ENCODE results near the gene ENPEP.
A peak's percentile ranks its signal among the peaks of the same experiment; 100 is the strongest.

ENPEP gene

DNA sequence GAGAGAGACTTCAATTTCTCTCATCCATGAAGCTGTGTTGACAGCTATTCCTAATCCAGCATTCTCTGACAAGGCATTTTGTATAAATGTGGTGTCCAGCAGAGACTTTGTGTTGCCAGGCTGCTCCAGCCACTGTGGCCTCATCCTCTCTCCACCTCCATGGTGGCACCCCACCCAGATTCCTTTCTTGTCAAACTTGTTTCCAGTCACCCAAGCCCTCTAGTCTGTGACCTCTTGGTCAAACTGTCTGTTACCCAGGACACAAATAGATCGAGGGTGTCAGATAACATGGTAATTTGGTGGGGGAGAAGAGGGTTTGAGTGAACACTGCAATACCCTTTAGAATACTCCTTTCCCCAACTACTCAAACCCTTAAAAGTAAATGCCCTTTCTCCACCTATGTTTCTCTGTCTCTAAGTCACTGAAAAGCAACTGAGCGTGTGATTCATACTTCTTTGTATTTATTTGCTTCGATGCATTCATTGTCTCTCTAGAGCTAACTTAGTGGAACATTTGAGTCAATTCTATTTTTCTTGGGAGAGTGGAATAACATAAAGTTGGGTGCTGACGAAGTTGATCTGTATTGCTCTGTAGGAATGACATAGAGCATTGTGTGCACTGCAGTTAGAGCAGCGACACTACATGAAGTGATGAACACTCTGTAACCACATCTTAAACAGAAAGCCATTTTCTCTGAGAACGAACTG, 133.2 kb downstream of the ENPEP start:
- Histone ChIP-seq H3K27ac (ENCODE audit: low read depth, low read length) (no peak overlapping the region), H3K27me3 (ENCODE audit: control insufficient read depth, insufficient read depth, low read length) (peaks cover 46% of the 10 kb centered on the region), H3K9ac (ENCODE audit: low read depth, low read length) (no peak overlapping the region), H3K4me3 (ENCODE audit: low read depth, low read length) (no peak overlapping the region), H3K36me3 (ENCODE audit: control insufficient read depth, insufficient read depth, low read length) (no peaks in the 10 kb centered on the region), H3K4me1 (ENCODE audit: control insufficient read depth, insufficient read depth, low read length) (peaks cover 26% of the 10 kb centered on the region), H3K9me3 (ENCODE audit: control insufficient read depth, insufficient read depth, low read length) (no peaks in the 10 kb centered on the region)

DNA sequence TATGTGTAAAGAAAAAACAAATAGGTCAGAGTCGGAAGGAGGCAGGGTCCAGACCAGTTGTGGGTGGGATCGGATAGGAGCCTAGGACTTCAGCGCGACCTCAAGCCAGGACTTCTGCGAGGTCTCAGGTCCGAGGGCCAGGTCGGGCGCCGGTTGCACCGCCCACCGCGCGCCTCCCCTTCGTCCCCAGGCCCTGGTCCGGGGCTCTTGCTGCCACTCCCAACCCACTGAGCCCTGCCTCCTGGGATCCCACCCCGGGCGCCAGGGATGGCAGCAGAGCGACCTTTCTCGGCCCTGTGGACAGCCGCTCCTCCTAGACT, 134.6 kb downstream of the ENPEP start:
- H3K4me3 ChIP-seq (ENCODE audit: low read depth, low read length) = no peak overlapping the region
- no peaks in the 10 kb centered on the region for H3K36me3 ChIP-seq (ENCODE audit: control insufficient read depth, insufficient read depth, low read length)
- peaks cover 60% of the 10 kb centered on the region for H3K27me3 ChIP-seq (ENCODE audit: control insufficient read depth, insufficient read depth, low read length)
- peaks cover 31% of the 10 kb centered on the region for H3K4me1 ChIP-seq (ENCODE audit: control insufficient read depth, insufficient read depth, low read length)
- no peak overlapping the region for H3K27ac ChIP-seq (ENCODE audit: low read depth, low read length)
- H3K9me3 ChIP-seq (ENCODE audit: control insufficient read depth, insufficient read depth, low read length) = no peaks in the 10 kb centered on the region
- no peak overlapping the region for H3K9ac ChIP-seq (ENCODE audit: low read depth, low read length)

GRCh38 chr4:110610940-110611831, 135.2 kb downstream of the ENPEP start:
- no peak overlapping the region for H3K27ac ChIP-seq (ENCODE audit: low read depth, low read length)
- no peak overlapping the region for H3K4me3 ChIP-seq (ENCODE audit: low read depth, low read length)
- no peaks in the 10 kb centered on the region for H3K36me3 ChIP-seq (ENCODE audit: control insufficient read depth, insufficient read depth, low read length)
- peaks cover 35% of the 10 kb centered on the region for H3K4me1 ChIP-seq (ENCODE audit: control insufficient read depth, insufficient read depth, low read length)
- H3K27me3 ChIP-seq (ENCODE audit: control insufficient read depth, insufficient read depth, low read length) = peaks cover 66% of the 10 kb centered on the region
- no peaks in the 10 kb centered on the region for H3K9me3 ChIP-seq (ENCODE audit: control insufficient read depth, insufficient read depth, low read length)
- no peak overlapping the region for H3K9ac ChIP-seq (ENCODE audit: low read depth, low read length)

GRCh38 chr4:110611968-110612447, 136.1 kb downstream of the ENPEP start:
- H3K9me3 ChIP-seq (ENCODE audit: control insufficient read depth, insufficient read depth, low read length) = no peaks in the 10 kb centered on the region
- no peaks in the 10 kb centered on the region for H3K36me3 ChIP-seq (ENCODE audit: control insufficient read depth, insufficient read depth, low read length)
- H3K9ac ChIP-seq (ENCODE audit: low read depth, low read length) = no peak overlapping the region
- H3K27me3 ChIP-seq (ENCODE audit: control insufficient read depth, insufficient read depth, low read length) = peaks cover 74% of the 10 kb centered on the region
- peaks cover 43% of the 10 kb centered on the region for H3K4me1 ChIP-seq (ENCODE audit: control insufficient read depth, insufficient read depth, low read length)
- H3K27ac ChIP-seq (ENCODE audit: low read depth, low read length) = no peak overlapping the region
- no peak overlapping the region for H3K4me3 ChIP-seq (ENCODE audit: low read depth, low read length)

- Histone ChIP-seq H3K4me3 (ENCODE audit: low read depth, low read length) (no peak overlapping the region; the same call in 1 of the 2 replicates), H3K27me3 (ENCODE audit: control insufficient read depth, insufficient read depth, low read length) (peaks cover 81% of the 10 kb centered on the region), H3K36me3 (ENCODE audit: control insufficient read depth, insufficient read depth, low read length) (no peaks in the 10 kb centered on the region), H3K9me3 (ENCODE audit: control insufficient read depth, insufficient read depth, low read length) (no peaks in the 10 kb centered on the region), H3K4me1 (ENCODE audit: control insufficient read depth, insufficient read depth, low read length) (peaks cover 49% of the 10 kb centered on the region), H3K9ac (ENCODE audit: low read depth, low read length) (no peak overlapping the region), H3K27ac (ENCODE audit: low read depth, low read length) (no peak overlapping the region)
Measured at GRCh38 chr4:110612631-110613269, 136.8 kb downstream of the ENPEP start.

DNA sequence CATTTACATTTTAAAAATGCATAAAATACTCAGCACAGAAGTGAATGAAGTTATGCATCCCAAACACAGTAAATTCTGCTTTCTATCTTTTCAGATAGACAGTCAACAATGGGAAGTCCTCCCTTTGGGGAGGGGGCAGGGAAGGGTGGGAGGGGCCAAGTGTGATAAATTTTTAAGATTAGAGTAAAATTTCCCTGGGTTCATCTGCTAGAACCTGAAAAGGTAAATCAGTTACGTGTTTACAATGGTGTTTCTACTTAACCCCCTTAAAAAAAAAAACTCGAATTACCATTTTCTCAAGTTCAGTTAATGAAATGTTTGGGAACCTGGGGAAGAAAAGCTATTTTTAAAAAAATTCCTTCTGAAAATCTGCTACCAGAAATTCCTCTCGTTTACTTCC, 137.8 kb downstream of the ENPEP start:
- Histone ChIP-seq H3K27ac (ENCODE audit: low read depth, low read length) (peak overlapping the region; percentile 93), H3K27me3 (ENCODE audit: control insufficient read depth, insufficient read depth, low read length) (peaks cover 91% of the 10 kb centered on the region), H3K4me3 (ENCODE audit: low read depth, low read length) (peak overlapping the region; percentile 66), H3K4me1 (ENCODE audit: control insufficient read depth, insufficient read depth, low read length) (peaks cover 53% of the 10 kb centered on the region), H3K9ac (ENCODE audit: low read depth, low read length) (peak overlapping the region; percentile 62; the same call in 1 of the 2 replicates), H3K9me3 (ENCODE audit: control insufficient read depth, insufficient read depth, low read length) (no peaks in the 10 kb centered on the region), H3K36me3 (ENCODE audit: control insufficient read depth, insufficient read depth, low read length) (no peaks in the 10 kb centered on the region)

DNA sequence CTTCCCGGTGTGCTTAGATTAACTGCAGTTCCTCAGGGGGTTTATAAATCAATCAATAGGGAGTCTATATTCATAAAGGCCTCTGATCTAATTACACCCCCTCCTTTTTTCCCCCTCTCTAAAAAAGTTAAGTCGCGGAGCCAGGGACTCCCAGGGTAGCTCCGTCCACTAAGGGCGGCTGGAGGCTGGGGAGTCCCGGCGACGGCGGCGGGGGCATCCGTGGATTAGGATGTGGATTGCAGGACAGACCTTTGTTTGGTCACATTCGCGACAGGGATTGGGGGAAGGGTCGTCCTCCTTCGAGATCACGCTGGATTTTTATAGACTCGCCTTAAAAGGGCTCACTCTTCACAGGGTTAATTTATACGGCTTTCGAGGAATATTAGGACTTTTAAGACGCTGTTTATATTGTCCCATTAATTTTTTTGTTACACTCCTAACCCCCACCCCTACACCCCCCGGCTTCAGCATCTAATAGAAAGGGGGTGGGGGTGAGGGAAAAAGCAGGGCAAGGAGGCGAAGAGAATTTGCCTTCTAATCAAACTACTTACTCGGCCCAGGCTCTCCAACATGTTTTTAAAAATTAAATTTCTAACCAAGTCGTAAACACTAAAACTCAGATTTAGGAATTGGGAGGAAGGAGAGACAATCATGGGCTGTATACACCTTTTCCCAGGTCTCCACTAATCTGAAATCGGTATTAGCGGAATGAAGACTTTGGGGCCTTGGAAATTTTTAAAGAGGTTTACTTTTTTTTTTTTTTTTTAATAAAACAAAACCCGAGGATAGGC, 138.4 kb downstream of the ENPEP start:
- no peaks in the 10 kb centered on the region for H3K36me3 ChIP-seq (ENCODE audit: control insufficient read depth, insufficient read depth, low read length)
- peak overlapping the region; percentile 66 for H3K4me3 ChIP-seq (ENCODE audit: low read depth, low read length)
- peak overlapping the region; percentile 62 for H3K9ac ChIP-seq (ENCODE audit: low read depth, low read length)
- no peaks in the 10 kb centered on the region for H3K9me3 ChIP-seq (ENCODE audit: control insufficient read depth, insufficient read depth, low read length)
- peaks cover 95% of the 10 kb centered on the region for H3K27me3 ChIP-seq (ENCODE audit: control insufficient read depth, insufficient read depth, low read length)
- peaks cover 52% of the 10 kb centered on the region for H3K4me1 ChIP-seq (ENCODE audit: control insufficient read depth, insufficient read depth, low read length)
- peak overlapping the region; percentile 93 for H3K27ac ChIP-seq (ENCODE audit: low read depth, low read length)
